ENCODE data around the gene KRT71.

GRCh38 chr12:52494100-52494499, 58.8 kb downstream of the KRT71 start:
- TF ChIP-seq CTCF (IDR thresholded peaks at IDR 0.05 in 4 of 5, conservative IDR thresholded peaks at IDR 0.05 in 1 of 5) (no peak), POLR2A (IDR thresholded peaks at IDR 0.05) (no peak)
